HL-60/S4 (cell line): ENCODE measurements around the gene JOSD2.
"Not testable (repeated sequence)": the region's sequence is repeated elsewhere in the genome, so short reads cannot be mapped to it uniquely, and the experiment has no call there.

Experiments used
- in situ Hi-C: fragments of 300-500 bp; cut with MboI; formaldehyde crosslinking; loops from 2 replicates; pipeline ENCODE4 v1.14.3; 2022; ENCODE audit warnings: low sequenced_read_pairs

JOSD2 gene

DNA sequence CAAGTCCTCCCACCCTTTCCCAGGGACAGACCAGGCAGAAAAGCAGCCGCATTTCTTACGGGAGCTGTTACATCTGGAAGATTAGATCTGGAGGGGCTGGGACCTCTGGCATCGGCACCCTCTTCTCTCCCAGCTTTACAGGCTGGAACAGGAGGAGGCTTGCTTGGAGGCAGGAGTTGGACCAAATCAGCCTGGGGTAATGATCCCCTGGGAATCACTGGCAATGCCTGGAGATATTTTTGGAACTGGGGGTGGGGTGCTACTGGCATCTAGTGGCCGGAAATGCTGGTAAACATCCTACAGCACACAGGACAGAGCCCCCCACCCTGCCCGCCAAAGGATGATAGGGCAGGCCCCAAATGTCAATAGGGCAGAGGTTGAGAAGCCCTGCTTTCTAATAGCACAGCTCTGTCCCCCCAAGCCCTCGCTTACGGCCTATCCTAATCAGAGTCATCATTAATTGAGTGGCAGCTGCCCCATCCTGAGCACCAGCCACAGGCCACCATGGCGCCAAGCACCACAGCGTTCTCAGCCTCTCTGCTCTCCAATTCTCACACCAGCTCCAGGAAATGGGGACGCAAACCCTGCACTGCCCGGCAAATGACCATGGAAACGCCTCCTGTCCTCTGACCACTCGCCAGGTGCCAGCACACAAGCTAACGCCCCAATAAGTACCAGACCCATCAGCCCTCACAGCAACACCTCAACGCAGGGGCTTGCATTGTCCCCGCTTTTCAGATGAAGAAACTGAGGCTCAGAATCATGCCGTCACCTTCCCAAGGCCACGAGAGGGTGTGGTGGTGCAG, 36.6 kb upstream of the JOSD2 start:
- in situ Hi-C loops = no loop called here

- in situ Hi-C loops = no loop called here
These were observed 35.7 kb upstream of the JOSD2 start for GRCh38 chr19:50546527-50547221.

DNA sequence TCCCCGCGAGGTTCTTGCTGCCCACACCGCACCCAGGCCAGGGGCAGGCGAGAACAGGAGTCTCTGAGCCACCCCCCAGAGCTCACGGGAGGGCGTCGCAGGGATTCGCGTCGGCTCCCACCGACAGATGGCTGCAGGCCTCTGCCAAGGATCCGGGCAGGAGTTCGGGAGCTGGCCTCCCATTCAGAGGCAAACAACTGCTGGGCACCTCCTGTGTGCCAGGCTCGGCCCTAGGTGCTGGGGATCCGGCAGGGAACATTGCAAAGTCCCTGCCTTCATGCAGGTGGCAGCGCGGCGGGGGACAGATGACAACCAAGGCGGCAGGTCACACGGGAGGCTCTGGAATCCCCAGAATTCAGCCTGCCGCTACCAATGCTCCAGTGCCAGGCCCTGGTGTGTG, 32.0 kb upstream of the JOSD2 start:
- in situ Hi-C loops = no loop called here

DNA sequence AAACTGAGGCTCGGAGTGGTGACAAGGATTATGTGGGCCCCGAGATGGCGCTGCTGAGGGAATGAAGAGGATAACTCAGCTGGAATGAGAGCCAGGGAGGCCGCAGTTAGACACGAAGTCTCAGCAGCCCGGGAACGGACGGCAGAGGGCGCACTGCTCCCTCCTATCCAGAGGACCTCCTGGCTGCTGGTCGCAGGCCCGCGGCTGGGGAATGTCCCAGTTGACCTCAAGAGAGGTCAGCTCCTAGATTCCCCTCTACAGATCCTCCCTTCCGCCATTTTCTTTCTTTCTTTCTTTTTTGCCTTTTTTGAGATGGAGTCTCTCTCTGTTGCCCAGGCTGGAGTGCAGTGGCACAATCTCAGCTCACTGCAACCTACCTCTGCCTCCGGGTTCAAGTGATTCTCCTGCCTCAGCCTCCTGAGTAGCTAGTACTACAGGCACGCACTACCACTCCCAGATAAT, 26.8 kb upstream of the JOSD2 start:
- in situ Hi-C loops = loop anchor here (10.0 kb wide), 1 partner anchor 247 kb away; no protein-coding TSS in a partner anchor

- in situ Hi-C loops = loop anchor here (10.0 kb wide), 1 partner anchor 248 kb away; no protein-coding TSS in a partner anchor
These were observed 26.3 kb upstream of the JOSD2 start for GRCh38 chr19:50537306-50537685.

GRCh38 chr19:50536662-50537305, 25.8 kb upstream of the JOSD2 start:
- in situ Hi-C loops = loop anchor here (10.0 kb wide), 1 partner anchor 248 kb away; no protein-coding TSS in a partner anchor

DNA sequence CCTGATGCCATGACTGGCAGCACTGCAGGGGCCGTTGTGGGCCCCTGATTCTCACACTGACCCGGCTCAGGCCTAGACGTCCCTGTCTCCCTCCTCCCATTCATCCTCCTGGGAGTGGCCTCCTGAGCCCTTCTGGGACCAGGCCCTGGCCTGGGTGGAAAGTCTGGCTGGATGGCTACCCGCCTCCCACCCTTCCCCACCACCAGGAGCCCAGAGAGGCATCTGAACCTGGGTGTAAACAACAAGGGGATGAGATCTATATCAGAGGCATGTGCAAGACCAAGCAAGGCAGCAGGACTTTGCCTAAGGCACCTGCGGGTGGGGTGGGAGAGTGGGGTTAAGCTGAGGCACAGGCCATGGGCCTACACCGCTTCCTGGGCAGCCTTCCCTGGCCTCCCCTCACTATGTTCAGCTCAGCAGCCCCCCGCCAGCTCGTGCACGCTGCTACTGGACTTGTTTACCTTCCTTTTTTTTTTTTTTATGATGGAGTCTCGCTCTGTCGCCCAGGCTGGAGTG, 24.7 kb upstream of the JOSD2 start:
- in situ Hi-C loops = loop anchor here (10.0 kb wide), 1 partner anchor 249 kb away; no protein-coding TSS in a partner anchor

DNA sequence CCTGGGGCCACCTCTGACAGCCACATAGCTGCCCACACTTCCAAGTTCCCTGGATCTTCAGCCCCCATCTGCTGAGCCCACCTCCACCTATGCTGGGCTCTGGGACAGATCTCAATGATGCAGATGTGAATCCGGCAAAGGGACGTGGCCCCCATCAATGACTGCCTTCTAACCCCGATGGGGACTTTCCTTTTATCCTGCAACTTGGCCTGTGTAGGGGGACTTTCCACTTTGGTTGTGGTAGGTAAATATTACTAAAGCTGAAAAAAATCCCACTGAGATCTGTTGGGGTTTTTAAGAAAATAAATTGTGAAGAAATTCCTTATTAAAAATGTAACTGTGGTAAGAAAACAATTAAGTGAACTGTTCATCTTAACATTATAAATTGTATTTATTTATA, 23.5 kb upstream of the JOSD2 start:
- in situ Hi-C loops = loop anchor here (10.0 kb wide), 1 partner anchor 250 kb away; no protein-coding TSS in a partner anchor

GRCh38 chr19:50532952-50533351, 22.0 kb upstream of the JOSD2 start:
- in situ Hi-C loops = loop anchor here (10.0 kb wide), 1 partner anchor 252 kb away; no protein-coding TSS in a partner anchor

GRCh38 chr19:50531171-50531612, 20.2 kb upstream of the JOSD2 start:
- in situ Hi-C loops = loop anchor here (10.0 kb wide), 1 partner anchor 254 kb away; no protein-coding TSS in a partner anchor

DNA sequence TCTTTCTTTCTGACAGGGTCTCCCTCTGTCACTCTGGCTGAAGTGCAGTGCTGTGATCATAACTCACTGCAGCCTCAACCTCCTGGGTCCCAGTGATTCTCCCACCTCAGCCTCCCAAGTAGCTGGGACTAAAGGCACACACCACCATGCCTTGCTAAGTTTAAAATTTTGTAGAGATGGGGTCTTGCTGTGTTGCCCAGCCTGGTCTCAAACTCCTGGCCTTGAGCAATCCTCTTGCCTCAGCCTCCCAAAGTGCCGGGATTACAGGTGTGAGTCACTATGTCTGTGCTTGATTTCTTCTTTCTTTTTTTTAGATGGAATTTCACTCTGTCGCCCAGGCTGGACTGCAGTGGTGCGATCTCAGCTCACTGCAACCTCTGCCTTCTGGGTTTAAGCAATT, 17.1 kb upstream of the JOSD2 start:
- in situ Hi-C loops = not testable (repeated sequence)

DNA sequence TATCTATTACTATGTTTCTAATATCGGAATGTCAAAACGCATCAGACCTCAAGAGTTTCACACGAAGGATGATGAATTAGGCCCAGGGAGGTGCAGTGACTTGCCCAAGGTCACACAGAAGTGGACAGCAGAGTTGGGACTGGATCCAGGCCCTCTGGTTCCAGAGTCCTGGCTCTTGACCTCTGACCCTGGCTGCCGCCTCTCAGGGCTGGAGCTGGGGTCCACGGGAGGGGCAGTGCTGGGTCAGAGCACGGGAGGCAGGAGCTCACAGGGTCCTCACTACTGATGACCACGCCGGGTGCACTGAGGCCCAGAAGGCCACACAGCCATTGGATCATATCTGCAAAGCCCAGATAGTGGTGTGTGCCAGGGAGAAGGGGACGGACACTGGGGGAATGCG, 11.9 kb upstream of the JOSD2 start:
- in situ Hi-C loops = no loop called here

- in situ Hi-C loops = no loop called here
These were observed 10.0 kb upstream of the JOSD2 start for GRCh38 chr19:50520822-50521465.

GRCh38 chr19:50519006-50519575, 8.1 kb upstream of the JOSD2 start:
- in situ Hi-C loops = no loop called here

DNA sequence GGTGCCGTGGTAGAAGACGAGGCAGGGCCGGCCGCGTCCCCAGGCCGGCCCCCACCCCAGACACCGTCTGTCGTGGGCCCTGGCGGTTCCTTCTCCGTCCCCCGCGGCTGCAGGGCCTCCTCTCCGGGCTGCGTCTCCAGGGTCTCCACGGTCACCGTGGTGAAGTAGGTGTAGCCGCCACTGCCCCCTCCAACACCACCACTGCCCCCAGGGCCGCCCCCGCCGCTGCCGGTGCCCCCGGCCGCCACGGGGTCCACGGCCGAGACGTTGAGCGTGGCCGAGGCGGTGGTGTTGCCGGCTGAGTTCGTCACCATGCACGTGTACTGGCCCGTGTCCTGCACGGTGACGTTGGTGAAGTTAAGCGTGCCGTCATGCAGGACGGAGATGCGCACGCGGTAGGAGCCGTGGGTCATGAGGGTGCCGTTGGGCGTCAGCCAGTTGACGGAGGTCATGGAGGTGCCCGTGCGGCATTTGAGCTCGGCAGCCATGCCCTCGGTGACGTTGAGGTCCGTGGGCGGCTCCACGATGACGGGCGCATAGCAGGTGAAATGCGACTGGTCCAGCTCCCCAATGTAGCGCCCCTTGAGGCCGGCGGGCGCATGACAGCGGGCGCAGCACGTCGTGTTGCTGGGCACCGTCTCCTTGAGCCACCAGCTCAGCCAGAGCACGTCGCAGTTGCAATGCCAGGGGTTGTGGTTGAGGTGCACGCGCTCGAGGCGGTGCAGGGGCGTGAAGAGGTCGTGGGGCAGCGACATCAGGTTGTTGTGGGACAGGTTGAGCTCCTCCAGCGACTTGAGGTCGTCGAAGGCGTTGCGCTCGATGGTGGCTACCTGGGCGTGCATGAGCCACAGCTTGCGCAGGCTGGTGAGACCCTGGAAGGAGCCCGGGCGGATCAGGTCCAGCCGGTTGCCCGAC, 7.4 kb upstream of the JOSD2 start:
- in situ Hi-C loops = no loop called here

GRCh38 chr19:50517704-50518075, 6.7 kb upstream of the JOSD2 start:
- in situ Hi-C loops = no loop called here

GRCh38 chr19:50516964-50517703, 6.1 kb upstream of the JOSD2 start:
- in situ Hi-C loops = no loop called here

DNA sequence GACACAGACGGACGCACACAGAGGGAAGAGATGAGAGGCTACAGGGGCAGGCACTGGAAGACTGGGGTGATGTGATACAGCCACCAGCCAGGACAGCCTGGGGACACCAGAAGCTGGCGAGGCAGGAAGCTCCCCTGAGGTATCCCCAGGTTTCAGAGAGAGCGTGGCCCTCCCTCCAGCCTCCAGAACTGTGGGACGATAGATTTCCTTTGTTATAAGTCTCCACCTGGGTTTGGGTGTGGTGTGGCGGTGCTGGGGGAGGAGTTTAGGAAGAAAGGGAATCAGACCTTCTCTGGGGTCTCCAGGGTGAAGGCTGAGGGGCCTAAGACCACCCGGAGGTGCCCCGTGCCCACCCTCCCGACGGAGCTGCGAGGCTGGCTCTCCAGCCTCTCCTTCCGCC, 5.5 kb upstream of the JOSD2 start:
- in situ Hi-C loops = no loop called here
